Measurements from ENCODE around the gene C3. TPM values are rescaled to one million over a fixed set of nuclear protein-coding genes. Genes with fewer than 3 reads are reported as not detected.
"Not testable (repeated sequence)": the region's sequence is repeated elsewhere in the genome, so short reads cannot be mapped to it uniquely, and the experiment has no call there.

The C3 gene
- total RNA-seq, 1 experiment from 2014 or later, result 7.0 TPM

DNA sequence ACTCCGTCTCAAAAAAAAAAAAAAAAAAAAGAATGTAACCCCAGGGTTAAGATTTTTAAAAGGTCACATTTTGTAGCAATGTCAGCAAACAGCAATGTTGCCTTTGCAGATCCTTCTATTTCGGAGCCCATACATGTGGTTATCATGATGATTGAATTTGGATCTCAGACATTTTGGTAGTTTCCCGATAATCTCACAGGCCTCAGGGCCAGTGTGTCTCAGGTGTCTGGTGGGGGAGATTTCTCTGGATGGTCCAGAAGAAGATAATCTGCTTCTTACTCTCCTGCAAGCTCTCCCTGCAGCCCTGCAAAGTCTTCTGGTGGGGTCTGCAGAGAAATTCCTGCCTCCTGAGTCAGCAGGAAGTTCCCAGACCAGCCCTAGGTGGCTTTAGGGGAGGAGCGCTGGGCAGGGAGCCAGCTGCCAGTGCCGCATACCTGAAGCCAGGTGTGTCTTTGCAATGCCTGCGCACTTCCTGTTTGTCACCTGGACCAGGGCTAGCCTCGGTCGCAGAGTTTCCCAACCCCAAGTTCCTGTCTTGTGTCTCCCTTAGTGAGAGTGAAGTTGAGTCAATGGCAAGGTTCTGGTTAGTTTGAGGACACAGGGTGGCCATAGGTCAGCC lies 45.4 kb upstream of the C3 start (continued):
- TF ChIP-seq CEBPB (IDR thresholded peaks at IDR 0.05; ENCODE audit: low read depth), result peak; percentile 86
- TF ChIP-seq, protein P1, sequence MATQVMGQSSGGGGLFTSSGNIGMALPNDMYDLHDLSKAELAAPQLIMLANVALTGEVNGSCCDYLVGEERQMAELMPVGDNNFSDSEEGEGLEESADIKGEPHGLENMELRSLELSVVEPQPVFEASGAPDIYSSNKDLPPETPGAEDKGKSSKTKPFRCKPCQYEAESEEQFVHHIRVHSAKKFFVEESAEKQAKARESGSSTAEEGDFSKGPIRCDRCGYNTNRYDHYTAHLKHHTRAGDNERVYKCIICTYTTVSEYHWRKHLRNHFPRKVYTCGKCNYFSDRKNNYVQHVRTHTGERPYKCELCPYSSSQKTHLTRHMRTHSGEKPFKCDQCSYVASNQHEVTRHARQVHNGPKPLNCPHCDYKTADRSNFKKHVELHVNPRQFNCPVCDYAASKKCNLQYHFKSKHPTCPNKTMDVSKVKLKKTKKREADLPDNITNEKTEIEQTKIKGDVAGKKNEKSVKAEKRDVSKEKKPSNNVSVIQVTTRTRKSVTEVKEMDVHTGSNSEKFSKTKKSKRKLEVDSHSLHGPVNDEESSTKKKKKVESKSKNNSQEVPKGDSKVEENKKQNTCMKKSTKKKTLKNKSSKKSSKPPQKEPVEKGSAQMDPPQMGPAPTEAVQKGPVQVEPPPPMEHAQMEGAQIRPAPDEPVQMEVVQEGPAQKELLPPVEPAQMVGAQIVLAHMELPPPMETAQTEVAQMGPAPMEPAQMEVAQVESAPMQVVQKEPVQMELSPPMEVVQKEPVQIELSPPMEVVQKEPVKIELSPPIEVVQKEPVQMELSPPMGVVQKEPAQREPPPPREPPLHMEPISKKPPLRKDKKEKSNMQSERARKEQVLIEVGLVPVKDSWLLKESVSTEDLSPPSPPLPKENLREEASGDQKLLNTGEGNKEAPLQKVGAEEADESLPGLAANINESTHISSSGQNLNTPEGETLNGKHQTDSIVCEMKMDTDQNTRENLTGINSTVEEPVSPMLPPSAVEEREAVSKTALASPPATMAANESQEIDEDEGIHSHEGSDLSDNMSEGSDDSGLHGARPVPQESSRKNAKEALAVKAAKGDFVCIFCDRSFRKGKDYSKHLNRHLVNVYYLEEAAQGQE (IDR thresholded peaks at IDR 0.05; ENCODE audit: low read depth), result no peak
- no peak for TF ChIP-seq POLR2A (IDR thresholded peaks at IDR 0.05; ENCODE audit: borderline replicate concordance, extremely low read depth, insufficient read depth, insufficient read length)
- TF ChIP-seq SIN3A (IDR thresholded peaks at IDR 0.05; ENCODE audit: low read depth), result peak; percentile 98

DNA sequence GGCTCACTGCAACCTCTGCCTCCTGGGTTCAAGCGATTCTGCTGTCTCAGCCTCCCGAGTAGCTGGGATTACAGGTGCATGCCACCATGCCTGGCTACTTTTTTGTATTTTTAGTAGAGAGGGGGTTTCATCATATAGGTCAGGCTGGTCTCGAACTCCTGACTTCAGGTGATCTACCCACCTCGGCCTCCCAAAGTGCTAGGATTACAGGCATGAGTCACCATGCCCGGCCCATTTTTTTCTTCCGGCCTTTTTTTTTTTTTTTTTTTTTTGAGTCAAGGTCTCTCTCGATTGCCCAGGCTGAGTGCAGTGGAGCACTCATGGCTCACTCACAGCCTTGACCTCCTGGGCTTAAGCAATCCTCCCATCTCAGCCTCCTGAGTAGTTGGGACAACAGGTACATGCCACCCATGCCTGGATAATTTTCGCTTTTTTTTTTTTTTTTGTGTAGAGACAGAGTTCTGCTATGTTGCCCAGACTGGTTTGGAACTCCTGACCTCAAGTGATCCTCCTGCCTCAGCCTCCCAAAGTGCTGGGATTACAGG lies 41.9 kb upstream of the C3 start:
- peaks cover 7 to 29% of the 10 kb centered on the region in 2 experiments; a peak in 2 of 4 replicates for H3K36me3 ChIP-seq (ENCODE audit: control insufficient read depth in 1 of 2, insufficient read depth in 2 of 2, low read length in 2 of 2)
- RAD21 ChIA-PET (ENCODE audit: low non-redundant PET in 1 of 2, low total read pairs in 2 of 2, uncharacterized antibody in 2 of 2, unreplicated experiment in 2 of 2); H3K4me2 ChIP-seq (ENCODE audit: low read length); H4K20me1 ChIP-seq (ENCODE audit: insufficient read depth); H2AFZ ChIP-seq (ENCODE audit: low read depth, low read length, poor library complexity, severe bottlenecking); intact Hi-C loops (cut with micrococcal nuclease); H3K4me3 ChIP-seq (replicated peaks in 1 of 2; ENCODE audit: low read depth in 1 of 2, low read length in 2 of 2); ATAC-seq; H3K27me3 ChIP-seq (ENCODE audit: insufficient read depth, low read length); H3K9me3 ChIP-seq (ENCODE audit: control insufficient read depth in 1 of 2, insufficient read depth in 1 of 2, low read depth in 1 of 2, low read length in 2 of 2); BruUV-seq (replicated peaks); CTCF ChIA-PET; H3K9ac ChIP-seq (ENCODE audit: low read length); H3K9me2 ChIP-seq (ENCODE audit: insufficient read depth); POLR2A ChIA-PET; DNase-seq (ENCODE audit: low read depth, low spot score): not testable (repeated sequence)
- H3K4me1 ChIP-seq (ENCODE audit: control insufficient read depth in 1 of 2, insufficient read depth in 2 of 2, low read length in 2 of 2), result peaks cover 27 to 38% of the 10 kb centered on the region in 2 experiments
- peaks cover 69% of the 10 kb centered on the region for H3K79me2 ChIP-seq (ENCODE audit: insufficient read depth, low read length)
- 0 out of 2 replicates have a peak overlapping the region, but pooled peaks have one; percentile 19 for H3K27ac ChIP-seq (ENCODE audit: low read depth, low read length)
